Right lobe of liver (tissue), 6 donors: ENCODE data around the gene HECTD1. TPM values are rescaled to one million over a fixed set of nuclear protein-coding genes. Genes with fewer than 3 reads are reported as not detected.

Experiments
- ATAC-seq, 4 donors: fragments of 200-7000 bp; cut with Tn5 transposase; one replicate each; pipeline ENCODE4 v1.9.1; 2020; ENCODE audit warnings: mild to moderate bottlenecking in 4 of 4, moderate library complexity in 4 of 4
- DNase-seq, 3 donors: peaks; one replicate each; pipeline ENCODE4 v3.0.0-alpha.2; 2020
- H3K27ac ChIP-seq, 3 donors: fragments of 200-600 bp; one replicate each; pipeline ENCODE4 v1.8.0; 2022
- H3K27me3 ChIP-seq, 2 donors: fragments of 200-600 bp; one replicate each; pipeline ENCODE4 v1.8.0; 2022
- H3K36me3 ChIP-seq, 4 donors: fragments of 200-600 bp; sonication (generic) in 1 of 4; one replicate each; pipeline versions ENCODE4 v1.5.1 to v1.8.0; 2017 to 2022; ENCODE audit warnings: control low read depth in 1 of 4
- H3K4me1 ChIP-seq, 4 donors: fragments of 200-600 bp; sonication (generic) in 1 of 4; one replicate each; pipeline versions ENCODE4 v1.5.1 to v1.8.0; 2017 to 2022; ENCODE audit warnings: control low read depth in 1 of 4
- H3K4me3 ChIP-seq, 3 donors: fragments of 200-600 bp; one replicate each; pipeline ENCODE4 v1.8.0; 2022
- H3K9me3 ChIP-seq, 4 donors: fragments of 200-600 bp; sonication (generic) in 1 of 4; one replicate each; pipeline versions ENCODE4 v1.5.1 to v1.8.0; 2017 to 2022; ENCODE audit warnings: control low read depth in 1 of 4
- POLR2A ChIP-seq: fragments of 450-650 bp; IDR thresholded peaks from one replicate; pipeline ENCODE4 v1.6.1; 2017; ENCODE audit warnings: antibody characterized with exemption, mild to moderate bottlenecking
- WGBS: methylation state at CpG from one replicate; pipeline ENCODE4 v1.1.6; 2018; ENCODE audit warnings: low coverage, low lambda C conversion rate; ENCODE audit not compliant: insufficient coverage; ENCODE audit errors: missing lambda C conversion rate; 5-methylcytosine and 5-hydroxymethylcytosine counted together
- intact Hi-C, 2 donors: fragments of 100-400 bp; cut with DNase I; formaldehyde crosslinking; loops; one replicate each; pipeline versions ENCODE4 v1.11.2 to v1.14.1; 2022
- total RNA-seq, 6 experiments: library from RNA; depleted of rRNA in 2 of 6; stranded (reverse); fragments of >200 nt in 2 of 6; fragmentation: NEBNext Ultra II Directional in 3 of 6; extraction: Animal tissue kit (Norgen Biotek cat#: 25700) in 3 of 6; gene quantifications; one replicate each; pipeline versions ENCODE4 v1.1.0 to v1.2.4, GENCODE V29; 2016 to 2023
- TF ChIP-seq, protein P1 (sequence below), 4 donors: fragments of 200-600 bp in 3 of 4; fragments of 450-650 bp in 1 of 4; IDR thresholded peaks; one replicate each; pipeline versions ENCODE4 v1.5.1 to v1.8.0; 2016 to 2022; ENCODE audit warnings: antibody characterized with exemption in 4 of 4, mild to moderate bottlenecking in 2 of 4
- donor health status: DM: no; HTN: yes; CAD: no.
- donor health status: DM: no; HTN: no; CAD: no.
- donor health status: DM: no; HTN: no; CAD: no.
- donor health status: DM: no; HTN: yes; CAD: no.
- donor health status: DM: no; HTN: yes; CAD: no.

The HECTD1 gene
- total RNA-seq, 6 experiments from 2014 or later, result 77.2 to 167 (median 119) TPM

DNA sequence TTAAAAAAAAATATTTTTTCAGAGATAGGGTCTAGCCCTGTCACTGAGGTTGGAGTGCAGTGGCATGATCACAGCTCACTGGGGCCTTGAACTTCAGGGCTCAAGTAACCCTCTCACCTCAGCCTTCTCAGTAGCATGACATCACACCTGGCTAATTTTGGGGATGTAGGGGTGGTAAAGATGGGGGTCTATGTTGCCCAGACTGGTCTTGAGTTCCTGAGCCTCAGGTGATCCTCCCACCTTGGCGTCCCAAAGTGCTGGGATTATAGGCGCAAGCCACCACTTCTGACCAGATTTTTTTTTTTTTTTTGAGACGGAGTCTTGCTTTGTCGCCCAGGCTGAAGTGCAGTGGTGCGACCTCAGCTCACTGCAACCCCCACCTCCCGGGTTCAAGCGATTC is 80.9 kb downstream of the HECTD1 start:
- intact Hi-C loops, result no loop called here
- 80% methylated on average over 1 of the region's 7 CpGs for WGBS
- TF ChIP-seq POLR2A, result no peak
- TF ChIP-seq, protein P1, sequence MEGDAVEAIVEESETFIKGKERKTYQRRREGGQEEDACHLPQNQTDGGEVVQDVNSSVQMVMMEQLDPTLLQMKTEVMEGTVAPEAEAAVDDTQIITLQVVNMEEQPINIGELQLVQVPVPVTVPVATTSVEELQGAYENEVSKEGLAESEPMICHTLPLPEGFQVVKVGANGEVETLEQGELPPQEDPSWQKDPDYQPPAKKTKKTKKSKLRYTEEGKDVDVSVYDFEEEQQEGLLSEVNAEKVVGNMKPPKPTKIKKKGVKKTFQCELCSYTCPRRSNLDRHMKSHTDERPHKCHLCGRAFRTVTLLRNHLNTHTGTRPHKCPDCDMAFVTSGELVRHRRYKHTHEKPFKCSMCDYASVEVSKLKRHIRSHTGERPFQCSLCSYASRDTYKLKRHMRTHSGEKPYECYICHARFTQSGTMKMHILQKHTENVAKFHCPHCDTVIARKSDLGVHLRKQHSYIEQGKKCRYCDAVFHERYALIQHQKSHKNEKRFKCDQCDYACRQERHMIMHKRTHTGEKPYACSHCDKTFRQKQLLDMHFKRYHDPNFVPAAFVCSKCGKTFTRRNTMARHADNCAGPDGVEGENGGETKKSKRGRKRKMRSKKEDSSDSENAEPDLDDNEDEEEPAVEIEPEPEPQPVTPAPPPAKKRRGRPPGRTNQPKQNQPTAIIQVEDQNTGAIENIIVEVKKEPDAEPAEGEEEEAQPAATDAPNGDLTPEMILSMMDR (IDR thresholded peaks at IDR 0.05), result no peak
- Histone ChIP-seq H3K36me3 (peaks cover 0 to 97% (median 38%) of the 10 kb centered on the region in 4 donors), H3K4me3 (no peak overlapping the region), H3K27ac (peak overlapping the region in 1 of 3 donors; percentile 66), H3K4me1 (peaks cover 0 to 11% (median 5%) of the 10 kb centered on the region in 4 donors), H3K27me3 (no peaks in the 10 kb centered on the region), H3K9me3 (no peaks in the 10 kb centered on the region)
- no peak for DNase-seq
- no peak for ATAC-seq

DNA sequence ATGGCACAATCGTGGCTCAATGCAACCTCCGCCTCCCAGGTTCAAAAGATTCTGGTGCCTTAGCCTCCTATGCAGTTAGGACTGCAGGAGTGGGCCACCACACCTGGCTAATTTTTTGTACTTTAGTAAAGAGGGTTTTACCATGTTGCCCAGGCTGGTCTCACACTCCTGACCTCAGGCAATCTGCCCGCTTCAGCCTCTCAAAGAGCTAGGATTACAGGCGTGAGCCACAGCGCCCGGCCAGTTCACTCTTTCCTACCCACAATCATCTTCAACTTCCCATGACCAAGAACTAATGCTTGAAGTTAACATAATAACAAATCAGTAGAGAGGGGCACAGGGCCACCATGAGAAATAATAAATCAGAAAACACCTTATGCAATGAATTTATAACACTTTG is 82.4 kb downstream of the HECTD1 start:
- no peak for ATAC-seq
- TF ChIP-seq, protein P1 (IDR thresholded peaks at IDR 0.05), result no peak
- no peak for TF ChIP-seq POLR2A
- Histone ChIP-seq H3K36me3 (peaks cover 0 to 100% (median 43%) of the 10 kb centered on the region in 4 donors), H3K4me3 (no peak overlapping the region), H3K27ac (no peak overlapping the region), H3K4me1 (peaks cover 0 to 11% (median 5%) of the 10 kb centered on the region in 4 donors), H3K9me3 (no peaks in the 10 kb centered on the region), H3K27me3 (no peaks in the 10 kb centered on the region)
- no peak for DNase-seq
- intact Hi-C loops, result no loop called here
- WGBS, result 93% methylated on average over 6 of the region's 6 CpGs

DNA sequence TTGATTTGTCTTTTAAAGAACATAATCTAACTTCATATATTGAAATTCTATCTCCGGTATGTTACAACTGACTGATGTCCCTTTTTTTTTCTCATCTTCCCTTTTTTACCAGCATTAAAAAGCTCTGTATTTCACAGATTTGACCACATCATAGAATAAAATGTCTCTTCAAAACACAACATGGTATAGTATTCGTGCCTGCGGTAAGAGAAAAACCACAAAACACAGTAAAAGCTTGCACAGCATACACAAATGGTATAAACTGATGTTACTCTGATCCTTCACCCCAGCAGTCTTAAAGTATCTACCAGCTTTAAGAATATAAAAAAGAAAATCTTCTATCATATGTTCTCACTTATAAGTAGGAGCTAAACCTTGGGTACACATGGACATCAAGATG is 83.4 kb downstream of the HECTD1 start:
- Histone ChIP-seq H3K27me3 (no peaks in the 10 kb centered on the region), H3K9me3 (no peaks in the 10 kb centered on the region), H3K27ac (no peak overlapping the region), H3K36me3 (peaks cover 1 to 100% (median 51%) of the 10 kb centered on the region in 4 donors), H3K4me3 (no peak overlapping the region), H3K4me1 (peaks cover 0 to 11% (median 5%) of the 10 kb centered on the region in 4 donors)
- WGBS, result 76% methylated on average over 3 of the region's 3 CpGs
- TF ChIP-seq, protein P1 (IDR thresholded peaks at IDR 0.05), result no peak
- no peak for TF ChIP-seq POLR2A
- no peak for DNase-seq
- intact Hi-C loops, result no loop called here
- ATAC-seq, result no peak

DNA sequence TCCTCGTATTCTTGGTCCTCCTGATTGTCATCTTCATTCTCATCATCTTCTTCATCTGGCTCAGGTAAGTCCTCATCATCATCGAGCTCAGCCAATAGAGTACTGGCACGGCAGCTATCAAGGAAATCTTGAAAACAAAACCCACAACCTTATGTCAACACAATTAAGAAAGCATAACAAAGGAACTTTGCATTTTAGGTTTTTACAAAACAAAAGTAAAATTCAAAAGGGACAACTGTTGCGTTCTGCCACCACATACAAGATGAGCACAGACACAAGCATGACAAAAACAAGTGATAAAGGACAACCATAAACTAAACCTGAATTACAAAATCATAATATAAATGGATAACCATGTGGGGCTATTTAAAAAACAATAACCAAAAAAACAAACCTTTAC is 84.7 kb downstream of the HECTD1 start:
- intact Hi-C loops, result no loop called here
- WGBS, result 88% methylated on average over 4 of the region's 4 CpGs
- ATAC-seq, result no peak

DNA sequence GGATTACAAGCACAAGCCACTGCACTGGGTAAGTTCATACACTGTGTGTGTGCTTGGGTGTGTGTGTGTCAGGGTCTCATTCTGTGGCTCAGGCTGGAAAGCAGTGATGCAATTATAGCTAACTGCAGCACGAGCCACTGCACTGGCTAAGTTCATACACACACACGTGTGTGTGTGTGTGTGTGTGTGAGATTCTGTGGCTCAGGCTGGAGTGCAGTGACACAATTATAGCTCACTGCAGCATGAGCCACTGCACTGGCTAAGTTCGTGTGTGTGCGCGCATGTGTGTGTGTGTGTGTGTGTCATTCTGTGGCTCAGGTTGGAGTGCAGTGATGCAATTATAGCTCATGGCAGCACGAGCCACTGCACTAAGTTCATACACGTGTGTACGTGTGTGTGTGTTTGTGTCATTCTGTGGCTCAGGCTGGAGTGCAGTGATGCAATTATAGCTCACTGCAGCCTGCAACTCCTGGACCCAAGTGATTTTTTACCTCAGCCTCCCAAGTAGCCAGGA is 85.4 kb downstream of the HECTD1 start:
- Histone ChIP-seq H3K27ac (no peak overlapping the region), H3K27me3 (no peaks in the 10 kb centered on the region), H3K9me3 (no peaks in the 10 kb centered on the region), H3K4me3 (no peak overlapping the region), H3K36me3 (peaks cover 5 to 100% (median 58%) of the 10 kb centered on the region in 4 donors), H3K4me1 (no peaks in the 10 kb centered on the region)
- WGBS, result 60% methylated on average over 1 of the region's 8 CpGs
- TF ChIP-seq POLR2A, result no peak
- TF ChIP-seq, protein P1 (IDR thresholded peaks at IDR 0.05), result no peak
- DNase-seq, result no peak
- peak in 3 of 4 donors; percentile 9 to 38 (median 27) for ATAC-seq
- intact Hi-C loops, result no loop called here

More for the DNA sequence above, 84.7 kb downstream of the HECTD1 start:
- no peaks in the 10 kb centered on the region for H3K27me3 ChIP-seq
- peaks cover 5 to 100% (median 54%) of the 10 kb centered on the region in 4 donors for H3K36me3 ChIP-seq
- no peak overlapping the region for H3K4me3 ChIP-seq
- peaks cover 0 to 2% (median under 1%) of the 10 kb centered on the region in 4 donors for H3K4me1 ChIP-seq
- H3K9me3 ChIP-seq, result no peaks in the 10 kb centered on the region
- no peak overlapping the region for H3K27ac ChIP-seq
- DNase-seq, result no peak
- no peak for TF ChIP-seq POLR2A
